K562 (cell line): ENCODE data around the gene RACK1. TPM values are rescaled to one million over a fixed set of nuclear protein-coding genes. Genes with fewer than 3 reads are reported as not detected.

Experiments used
- ARNT ChIP-seq, 2 experiments: fragments of 450-650 bp; IDR thresholded peaks; 2 replicates each; pipeline ENCODE4 v1.6.1; 2016; ENCODE audit warnings: mild to moderate bottlenecking in 1 of 2
- CSDE1 ChIP-seq, 2 experiments: fragments of 450-650 bp; IDR thresholded peaks; 2 replicates each; pipeline ENCODE4 v1.6.1; 2016; ENCODE audit warnings: mild to moderate bottlenecking in 1 of 2
- E2F6 ChIP-seq, 2 experiments: IDR thresholded peaks; 2 replicates each; pipeline ENCODE4 v1.6.1; 2011; ENCODE audit warnings: borderline replicate concordance in 1 of 2, control low read depth in 1 of 2, low read depth in 1 of 2, low read length in 1 of 2, mild to moderate bottlenecking in 1 of 2, mixed read lengths in 1 of 2, moderate library complexity in 1 of 2; ENCODE audit not compliant: insufficient read depth in 1 of 2, insufficient read length in 1 of 2, poor library complexity in 1 of 2, severe bottlenecking in 1 of 2; ENCODE audit errors: extremely low read depth in 1 of 2
- ETV6 ChIP-seq, 3 experiments: fragments of 150-350 bp in 1 of 3; sonication (generic) in 1 of 3; formaldehyde crosslinking in 1 of 3; IDR thresholded peaks; 2 replicates each; pipeline versions ENCODE4 v1.6.1 to v1.8.0; 2014 to 2022; ENCODE audit warnings: borderline replicate concordance in 2 of 3, low read depth in 2 of 3, antibody characterized with exemption in 1 of 3, low read length in 1 of 3, mild to moderate bottlenecking in 1 of 3, missing genetic modification reagents in 1 of 3
- FOXP1 ChIP-seq: sonication (generic); formaldehyde crosslinking; IDR thresholded peaks from 2 replicates; pipeline ENCODE4 v1.8.0; 2022; ENCODE audit warnings: mild to moderate bottlenecking, missing genetic modification reagents
- GABPA ChIP-seq: fragments of 200-800 bp; sonication (Bioruptor generic); conservative IDR thresholded peaks from 2 replicates; pipeline ENCODE4 v1.6.1; 2016; ENCODE audit warnings: low read depth, missing genetic modification characterization, missing compliant biosample characterization
- KDM2B ChIP-seq: fragments of 250-450 bp; sonication (Bioruptor Pico); IDR thresholded peaks from 2 replicates; pipeline ENCODE4 v1.8.0; 2021; ENCODE audit warnings: mild to moderate bottlenecking, moderate library complexity
- KDM4B ChIP-seq, 2 experiments: fragments of 450-650 bp in 1 of 2; sonication (generic) in 1 of 2; IDR thresholded peaks; 2 replicates each; pipeline ENCODE4 v1.6.1; 2016 to 2017; ENCODE audit warnings: borderline replicate concordance in 2 of 2, antibody characterized with exemption in 1 of 2, low read depth in 1 of 2, mild to moderate bottlenecking in 1 of 2
- KLF6 ChIP-seq: fragments of 250-450 bp; sonication (Bioruptor Pico); IDR thresholded peaks from 2 replicates; pipeline ENCODE4 v1.4.0; 2020; ENCODE audit warnings: mild to moderate bottlenecking, moderate library complexity, borderline replicate concordance
- MCM2 ChIP-seq: fragments of 450-650 bp; IDR thresholded peaks from 2 replicates; pipeline ENCODE4 v1.6.1; 2017; ENCODE audit warnings: low read depth, mild to moderate bottlenecking
- RFX5 ChIP-seq: IDR thresholded peaks from 2 replicates; pipeline ENCODE4 v1.6.1; 2011; ENCODE audit warnings: low read depth, mild to moderate bottlenecking, improper control_type of control experiment, low read length
- RHOXF2B ChIP-seq: fragments of 250-450 bp; sonication (Bioruptor Pico); conservative IDR thresholded peaks from 2 replicates; pipeline ENCODE4 v1.5.1; 2021
- SIN3B ChIP-seq: fragments of 450-650 bp; IDR thresholded peaks from 2 replicates; pipeline ENCODE4 v1.6.1; 2017; ENCODE audit warnings: low read depth, mild to moderate bottlenecking, moderate library complexity
- STAT6 ChIP-seq: sonication (generic); formaldehyde crosslinking; IDR thresholded peaks from 2 replicates; pipeline ENCODE4 v1.8.1; 2023; ENCODE audit warnings: mild to moderate bottlenecking, missing genetic modification reagents
- TOE1 ChIP-seq, 2 experiments: fragments of 450-650 bp in 1 of 2; sonication (generic) in 1 of 2; formaldehyde crosslinking in 1 of 2; IDR thresholded peaks; 2 replicates each; pipeline versions ENCODE4 v1.7.1 to v1.8.0; 2016 to 2022; ENCODE audit warnings: borderline replicate concordance in 2 of 2, mild to moderate bottlenecking in 2 of 2, antibody characterized with exemption in 1 of 2, inconsistent platforms in 1 of 2, low read depth in 1 of 2, missing genetic modification reagents in 1 of 2, moderate library complexity in 1 of 2
- TSHZ1 ChIP-seq: fragments of 250-450 bp; sonication (Bioruptor Pico); IDR thresholded peaks from 2 replicates; pipeline ENCODE4 v1.4.0; 2020; ENCODE audit warnings: mild to moderate bottlenecking, moderate library complexity
- ZBTB12 ChIP-seq: fragments of 250-450 bp; sonication (Bioruptor Pico); IDR thresholded peaks from 2 replicates; pipeline ENCODE4 v1.4.0; 2020
- polyA plus RNA-seq, 8 experiments: library from polyadenylated mRNA; depleted of rRNA in 4 of 8; stranded (reverse) in 5 of 8; unstranded in 3 of 8; fragments of >200 nt; fragmentation: Nextera tagmentation in 2 of 8; fragmentation: Illumina TruSeq in 1 of 8; extraction: Ambion mirVana in 2 of 8; extraction: Trizol in 1 of 8; gene quantifications; 2 replicates each; pipeline versions ENCODE4 v1.2.1 to v1.2.3, GENCODE V29; 2011 to 2014; ENCODE audit warnings: inconsistent platforms in 1 of 8, missing spikeins in 1 of 8
- total RNA-seq, 7 experiments: library from RNA; depleted of rRNA in 6 of 7; stranded (reverse); fragments of >200 nt in 6 of 7; fragmentation: Illumina TruSeq in 2 of 7; extraction: Trizol in 2 of 7; gene quantifications; 2 replicates each; pipeline versions ENCODE4 v1.2.1 to v1.2.3, GENCODE V29; 2011 to 2021; ENCODE audit warnings: low replicate concordance in 1 of 7

Gene RACK1
- total and polyA plus RNA-seq, 9 of the 15 experiments (the other 6 are each of a cell fraction or from before 2014, with no cell fraction given) = 2,303 to 5,311 (median 3,833) TPM

GRCh38 chr5:181261320-181262049, 17.8 kb upstream of the RACK1 start (continued):
- TF ChIP-seq TOE1 (IDR thresholded peaks at IDR 0.05; ENCODE audit: borderline replicate concordance) (no peak), TOE1 (CRISPR knock-in tag; IDR thresholded peaks at IDR 0.05; ENCODE audit: borderline replicate concordance, low read depth) (0 out of 2 replicates have a peak, but pooled peaks have one; percentile 37), KDM4B (IDR thresholded peaks at IDR 0.05; ENCODE audit: borderline replicate concordance in 2 of 2, low read depth in 1 of 2) (0 out of 4 replicates have a peak, but pooled peaks of 1 of the 2 experiments have one; percentile 29), ZBTB12 (CRISPR knock-in tag) (no peak), TSHZ1 (no peak), E2F6 (IDR thresholded peaks at IDR 0.05; ENCODE audit: borderline replicate concordance in 1 of 2, extremely low read depth in 1 of 2, insufficient read depth in 1 of 2, insufficient read length in 1 of 2, low read depth in 1 of 2, low read length in 1 of 2, poor library complexity in 1 of 2, severe bottlenecking in 1 of 2) (peak in 1 of 2 experiments; percentile 10), CSDE1 (IDR thresholded peaks at IDR 0.05) (no peak), MCM2 (no peak), KDM2B (CRISPR knock-in tag) (no peak), SIN3B (0 out of 2 replicates have a peak, but pooled peaks have one; percentile 15), STAT6 (CRISPR knock-in tag) (no peak), ETV6 (IDR thresholded peaks at IDR 0.05; ENCODE audit: borderline replicate concordance in 1 of 2, low read depth in 2 of 2, low read length in 1 of 2) (no peak), ETV6 (CRISPR knock-in tag; IDR thresholded peaks at IDR 0.05; ENCODE audit: borderline replicate concordance) (0 out of 2 replicates have a peak, but pooled peaks have one; percentile 48), FOXP1 (peak; percentile 85), GABPA (tag) (peak; percentile 72), ARNT (IDR thresholded peaks at IDR 0.05) (no peak), RFX5 (no peak), KLF6 (CRISPR knock-in tag) (no peak), RHOXF2B (CRISPR knock-in tag) (no peak)
